Endodermal cell (in vitro differentiated cells): ENCODE results near the gene IGLON5. TPM values are rescaled to one million over a fixed set of nuclear protein-coding genes. Genes with fewer than 3 reads are reported as not detected.

ENCODE experiments used
- DNase-seq: peaks from one replicate; pipeline ENCODE4 v3.0.0-alpha.2; 2017
- H3K27ac ChIP-seq: 2 replicates; pipeline ENCODE4 v1.5.1; 2013; ENCODE audit warnings: mild to moderate bottlenecking, low read depth, low read length, moderate library complexity
- H3K27me3 ChIP-seq: 2 replicates; pipeline ENCODE4 v1.6.1; 2013; ENCODE audit warnings: mild to moderate bottlenecking, low read length, moderate library complexity; ENCODE audit not compliant: insufficient read depth, control insufficient read depth, poor library complexity, severe bottlenecking
- H3K36me3 ChIP-seq: 2 replicates; pipeline ENCODE4 v1.7.0; 2013; ENCODE audit warnings: mild to moderate bottlenecking, low read length, moderate library complexity; ENCODE audit not compliant: control insufficient read depth, insufficient read depth
- H3K4me1 ChIP-seq: one replicate; pipeline ENCODE4 v1.7.0; 2013; ENCODE audit warnings: low read length; ENCODE audit not compliant: control insufficient read depth, insufficient read depth
- H3K4me3 ChIP-seq: 2 replicates; pipeline ENCODE4 v1.5.1; 2013; ENCODE audit warnings: mild to moderate bottlenecking, low read length, moderate library complexity
- H3K9ac ChIP-seq: 2 replicates; pipeline ENCODE4 v1.6.1; 2013; ENCODE audit warnings: mild to moderate bottlenecking, low read length, moderate library complexity; ENCODE audit not compliant: poor library complexity, severe bottlenecking; ENCODE audit errors: extremely low read depth
- H3K9me3 ChIP-seq: 2 replicates; pipeline ENCODE4 v1.6.1; 2013; ENCODE audit warnings: mild to moderate bottlenecking, low read length, moderate library complexity; ENCODE audit not compliant: control insufficient read depth
- H3K27ac Mint-ChIP-seq: 2 replicates; pipeline ENCODE4 v1.8.0; 2020; ENCODE audit warnings: mixed read lengths
- H3K27me3 Mint-ChIP-seq: 2 replicates; pipeline ENCODE4 v1.8.0; 2021; ENCODE audit warnings: mild to moderate bottlenecking, mixed read lengths; ENCODE audit not compliant: insufficient read depth
- H3K36me3 Mint-ChIP-seq: 2 replicates; pipeline ENCODE4 v1.8.0; 2020; ENCODE audit warnings: low read depth, mixed read lengths
- H3K4me1 Mint-ChIP-seq: 2 replicates; pipeline ENCODE4 v1.8.0; 2020; ENCODE audit warnings: mixed read lengths
- H3K4me3 Mint-ChIP-seq: 2 replicates; pipeline ENCODE4 v1.8.0; 2020; ENCODE audit warnings: mild to moderate bottlenecking, moderate library complexity, mixed read lengths
- H3K9me3 Mint-ChIP-seq: 2 replicates; pipeline ENCODE4 v1.8.0; 2020; ENCODE audit warnings: mild to moderate bottlenecking, mixed read lengths
- CTCF ChIP-seq: fragments of 200-600 bp; sonication (generic); conservative IDR thresholded peaks from 2 replicates; pipeline ENCODE4 v1.5.0; 2021; ENCODE audit warnings: antibody characterized with exemption, mild to moderate bottlenecking
- WGBS, 2 experiments: methylation state at CpG; one replicate each; pipeline versions ENCODE4 v1.1.5 to v1.1.7; 2013; ENCODE audit warnings: missing lambda C conversion rate in 2 of 2, mixed read lengths in 1 of 2; ENCODE audit not compliant: insufficient coverage in 1 of 2, insufficient read length in 1 of 2; 5-methylcytosine and 5-hydroxymethylcytosine counted together
- total RNA-seq, 2 donors: library from RNA; stranded (reverse); fragmentation: NEBNext Ultra II Directional in 1 of 2; extraction: Animal tissue kit (Norgen Biotek cat#: 25700) in 1 of 2; gene quantifications; 2 replicates in 1 of 2; 3 replicates in 1 of 2; pipeline ENCODE4 v1.2.1, GENCODE V29; 2021

IGLON5 gene
- total RNA-seq, 2 donors from 2014 or later: 42.7 to 49.4 TPM

DNA sequence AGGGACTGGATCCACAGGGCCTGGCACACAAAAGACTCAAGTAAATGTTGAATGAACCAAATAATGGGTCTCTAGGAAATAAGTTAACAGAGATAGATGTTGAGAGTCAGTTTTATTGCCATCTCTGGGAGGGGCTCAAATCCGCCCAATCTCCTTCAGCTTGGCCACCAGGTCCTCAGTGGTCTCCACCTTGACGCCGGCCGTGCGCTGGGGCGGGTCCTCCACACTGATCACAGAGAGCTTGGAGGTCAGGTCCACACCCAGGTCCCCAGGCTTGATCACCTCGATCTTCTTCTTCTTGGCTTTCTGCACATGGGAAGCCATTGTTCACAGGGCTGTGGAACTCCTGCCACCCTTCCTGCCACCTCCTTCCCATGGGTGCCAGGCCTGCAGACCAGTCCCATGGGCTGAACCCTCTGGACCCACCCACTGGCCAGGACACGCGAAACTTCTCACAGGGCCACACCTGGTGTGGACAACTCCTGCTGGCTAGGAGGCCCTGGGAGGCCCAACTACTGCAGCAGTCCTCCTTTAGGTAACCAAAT, 33.7 kb downstream of the IGLON5 start:
- H3K27me3 Mint-ChIP-seq: peaks cover 7% of the 10 kb centered on the region
- H3K4me3 ChIP-seq: no peak overlapping the region
- H3K27me3 ChIP-seq: no peaks in the 10 kb centered on the region
- H3K4me3 Mint-ChIP-seq: no peak overlapping the region
- H3K9me3 ChIP-seq: no peaks in the 10 kb centered on the region
- peaks cover 21% of the 10 kb centered on the region for H3K36me3 Mint-ChIP-seq
- H3K4me1 Mint-ChIP-seq: peaks cover 19% of the 10 kb centered on the region
- WGBS, 2 experiments: 96 to 100% methylated on average over 7 to 9 of the region's 9 CpGs
- TF ChIP-seq CTCF: no peak
- peak; percentile 31 for DNase-seq
- no peaks in the 10 kb centered on the region for H3K36me3 ChIP-seq
- no peaks in the 10 kb centered on the region for H3K9me3 Mint-ChIP-seq
- no peak overlapping the region for H3K27ac ChIP-seq
- H3K4me1 ChIP-seq: peaks cover 5% of the 10 kb centered on the region
- H3K27ac Mint-ChIP-seq: no peak overlapping the region
- no peak overlapping the region for H3K9ac ChIP-seq

DNA sequence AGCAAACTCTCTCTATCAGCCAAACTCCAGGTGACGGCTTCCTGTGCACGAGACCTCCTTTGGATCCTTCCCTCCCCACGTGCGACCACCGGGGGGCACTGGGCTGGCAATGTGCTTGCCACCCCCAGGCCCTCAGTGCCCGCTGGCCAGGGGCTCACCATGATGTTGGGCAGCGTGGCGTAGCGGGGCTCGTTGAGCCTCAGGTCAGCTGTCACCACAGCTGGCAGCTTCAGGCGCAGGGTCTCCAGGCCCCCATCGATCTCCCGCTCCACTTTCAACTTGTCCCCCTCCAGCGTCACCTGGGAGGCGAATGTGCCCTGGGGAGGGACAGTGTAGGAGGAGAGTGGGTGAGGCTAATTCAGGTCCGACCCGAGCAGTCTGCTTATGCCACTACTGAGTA, 35.3 kb downstream of the IGLON5 start:
- no peaks in the 10 kb centered on the region for H3K27me3 ChIP-seq
- peaks cover 8% of the 10 kb centered on the region for H3K36me3 ChIP-seq
- Mint-ChIP-seq H3K27me3 (no peaks in the 10 kb centered on the region), H3K9me3 (no peaks in the 10 kb centered on the region), H3K4me1 (peaks cover 12% of the 10 kb centered on the region), H3K36me3 (peaks cover 35% of the 10 kb centered on the region), H3K4me3 (no peak overlapping the region), H3K27ac (no peak overlapping the region)
- no peak overlapping the region for H3K9ac ChIP-seq
- H3K4me1 ChIP-seq: peaks cover 5% of the 10 kb centered on the region
- H3K9me3 ChIP-seq: no peaks in the 10 kb centered on the region
- 86 to 95% methylated on average over 4 to 17 of the region's 17 CpGs for WGBS, 2 experiments
- no peak overlapping the region for H3K4me3 ChIP-seq
- DNase-seq: peak; percentile 52
- H3K27ac ChIP-seq: no peak overlapping the region
- TF ChIP-seq CTCF: peak; percentile 58

GRCh38 chr19:51347209-51347928, 35.9 kb downstream of the IGLON5 start:
- DNase-seq: peak; percentile 29
- Histone ChIP-seq H3K36me3 (peaks cover 8% of the 10 kb centered on the region), H3K27me3 (no peaks in the 10 kb centered on the region), H3K27ac (no peak overlapping the region), H3K9ac (no peak overlapping the region), H3K4me1 (peaks cover 1% of the 10 kb centered on the region), H3K4me3 (no peak overlapping the region), H3K9me3 (no peaks in the 10 kb centered on the region)
- no peak for TF ChIP-seq CTCF
- Mint-ChIP-seq H3K4me1 (peaks cover 8% of the 10 kb centered on the region), H3K27ac (no peak overlapping the region), H3K4me3 (no peak overlapping the region), H3K36me3 (peaks cover 40% of the 10 kb centered on the region), H3K9me3 (no peaks in the 10 kb centered on the region), H3K27me3 (no peaks in the 10 kb centered on the region)
- WGBS, 2 experiments: 89 to 100% methylated on average over 5 to 10 of the region's 10 CpGs
